ENCODE data around the gene DNAH7. TPM values are rescaled to one million over a fixed set of nuclear protein-coding genes. Genes with fewer than 3 reads are reported as not detected.

Gene DNAH7
- total RNA-seq, 1 donor from 2014 or later = 1.2 TPM

GRCh38 chr2:195956725-195957124 lies 111.9 kb downstream of the DNAH7 start:
- DNase-seq (ENCODE audit: low read depth) = no peak
- H3K4me3 Mint-ChIP-seq (ENCODE audit: unreplicated experiment) = no peak overlapping the region
- peaks cover 9% of the 10 kb centered on the region for H3K9me3 Mint-ChIP-seq (ENCODE audit: unreplicated experiment)
- Histone ChIP-seq H3K79me2 (ENCODE audit: insufficient read depth, low read length) (no peaks in the 10 kb centered on the region), H3K36me3 (ENCODE audit: insufficient read depth, low read length) (no peaks in the 10 kb centered on the region), H4K20me1 (ENCODE audit: insufficient read depth, low read length) (no peaks in the 10 kb centered on the region), H2AFZ (ENCODE audit: low read depth, low read length) (no peak overlapping the region), H3K9ac (ENCODE audit: low read length) (no peak overlapping the region), H3K9me3 (ENCODE audit: insufficient read depth, low read depth, low read length) (no peaks in the 10 kb centered on the region), H3K27ac (ENCODE audit: low read depth, low read length) (no peak overlapping the region), H3K4me3 (ENCODE audit: insufficient read depth, low read depth, low read length) (no peak overlapping the region), H3K27me3 (ENCODE audit: insufficient read depth, low read length) (no peaks in the 10 kb centered on the region), H3K4me2 (ENCODE audit: low read length) (no peak overlapping the region), H3K4me1 (ENCODE audit: insufficient read depth, low read length) (no peaks in the 10 kb centered on the region)
- H3K36me3 Mint-ChIP-seq (ENCODE audit: low read depth, unreplicated experiment) = no peaks in the 10 kb centered on the region
- FAIRE-seq = no peak
- no peaks in the 10 kb centered on the region for H3K27me3 Mint-ChIP-seq (ENCODE audit: low read depth, unreplicated experiment)
- no peaks in the 10 kb centered on the region for H3K4me1 Mint-ChIP-seq (ENCODE audit: low read depth, unreplicated experiment)
- no peak overlapping the region for H3K27ac Mint-ChIP-seq (ENCODE audit: unreplicated experiment)
- no peak for TF ChIP-seq EZH2 (IDR thresholded peaks at IDR 0.05; ENCODE audit: insufficient read depth, low read length)
- no peak for TF ChIP-seq CTCF (IDR thresholded peaks at IDR 0.05; ENCODE audit: insufficient read depth, low read depth, low read length)

- Mint-ChIP-seq H3K4me3 (ENCODE audit: unreplicated experiment) (no peak overlapping the region), H3K27me3 (ENCODE audit: low read depth, unreplicated experiment) (no peaks in the 10 kb centered on the region), H3K27ac (ENCODE audit: unreplicated experiment) (no peak overlapping the region), H3K9me3 (ENCODE audit: unreplicated experiment) (peaks cover 13% of the 10 kb centered on the region), H3K36me3 (ENCODE audit: low read depth, unreplicated experiment) (peaks cover 2% of the 10 kb centered on the region), H3K4me1 (ENCODE audit: low read depth, unreplicated experiment) (no peaks in the 10 kb centered on the region)
- DNase-seq (ENCODE audit: low read depth) = no peak
- no peak overlapping the region for H2AFZ ChIP-seq (ENCODE audit: low read depth, low read length)
- no peaks in the 10 kb centered on the region for H3K79me2 ChIP-seq (ENCODE audit: insufficient read depth, low read length)
- no peaks in the 10 kb centered on the region for H3K9me3 ChIP-seq (ENCODE audit: insufficient read depth, low read depth, low read length)
- H3K4me1 ChIP-seq (ENCODE audit: insufficient read depth, low read length) = no peaks in the 10 kb centered on the region
- H3K9ac ChIP-seq (ENCODE audit: low read length) = no peak overlapping the region
- H4K20me1 ChIP-seq (ENCODE audit: insufficient read depth, low read length) = no peaks in the 10 kb centered on the region
- FAIRE-seq = no peak
- no peak overlapping the region for H3K4me3 ChIP-seq (ENCODE audit: insufficient read depth, low read depth, low read length)
- H3K36me3 ChIP-seq (ENCODE audit: insufficient read depth, low read length) = no peaks in the 10 kb centered on the region
- H3K27ac ChIP-seq (ENCODE audit: low read depth, low read length) = no peak overlapping the region
- no peak for TF ChIP-seq EZH2 (IDR thresholded peaks at IDR 0.05; ENCODE audit: insufficient read depth, low read length)
- no peak for TF ChIP-seq CTCF (IDR thresholded peaks at IDR 0.05; ENCODE audit: insufficient read depth, low read depth, low read length)
- no peak overlapping the region for H3K4me2 ChIP-seq (ENCODE audit: low read length)
- no peaks in the 10 kb centered on the region for H3K27me3 ChIP-seq (ENCODE audit: insufficient read depth, low read length)
Measured at GRCh38 chr2:195945056-195945455, 123.6 kb downstream of the DNAH7 start.

GRCh38 chr2:195937176-195937575 lies 131.5 kb downstream of the DNAH7 start:
- DNase-seq (ENCODE audit: low read depth) = no peak
- no peaks in the 10 kb centered on the region for H3K27me3 Mint-ChIP-seq (ENCODE audit: low read depth, unreplicated experiment)
- no peak overlapping the region for H3K27ac Mint-ChIP-seq (ENCODE audit: unreplicated experiment)
- Histone ChIP-seq H3K36me3 (ENCODE audit: insufficient read depth, low read length) (no peaks in the 10 kb centered on the region), H4K20me1 (ENCODE audit: insufficient read depth, low read length) (no peaks in the 10 kb centered on the region), H3K4me2 (ENCODE audit: low read length) (no peak overlapping the region), H3K27ac (ENCODE audit: low read depth, low read length) (no peak overlapping the region), H3K79me2 (ENCODE audit: insufficient read depth, low read length) (no peaks in the 10 kb centered on the region), H3K4me1 (ENCODE audit: insufficient read depth, low read length) (no peaks in the 10 kb centered on the region), H3K27me3 (ENCODE audit: insufficient read depth, low read length) (no peaks in the 10 kb centered on the region), H2AFZ (ENCODE audit: low read depth, low read length) (no peak overlapping the region), H3K9me3 (ENCODE audit: insufficient read depth, low read depth, low read length) (no peaks in the 10 kb centered on the region), H3K4me3 (ENCODE audit: insufficient read depth, low read depth, low read length) (no peak overlapping the region), H3K9ac (ENCODE audit: low read length) (no peak overlapping the region)
- TF ChIP-seq EZH2 (IDR thresholded peaks at IDR 0.05; ENCODE audit: insufficient read depth, low read length) = no peak
- FAIRE-seq = no peak
- no peak overlapping the region for H3K4me3 Mint-ChIP-seq (ENCODE audit: unreplicated experiment)
- no peaks in the 10 kb centered on the region for H3K4me1 Mint-ChIP-seq (ENCODE audit: low read depth, unreplicated experiment)
- H3K36me3 Mint-ChIP-seq (ENCODE audit: low read depth, unreplicated experiment) = no peaks in the 10 kb centered on the region
- H3K9me3 Mint-ChIP-seq (ENCODE audit: unreplicated experiment) = peaks cover 13% of the 10 kb centered on the region
